ENCODE data around the gene BATF3.

BATF3 gene

GRCh38 chr1:212703991-212704564 lies 4.4 kb upstream of the BATF3 start:
- DNase-seq (ENCODE audit: low read depth): no peak

GRCh38 chr1:212702672-212703071 lies 3.0 kb upstream of the BATF3 start:
- DNase-seq (ENCODE audit: low read depth): no peak

- DNase-seq (ENCODE audit: low read depth): no peak
Observed at GRCh38 chr1:212701910-212702309, 2.3 kb upstream of the BATF3 start.

- no peak for DNase-seq (ENCODE audit: low read depth)
Observed at GRCh38 chr1:212700892-212701819, 1.5 kb upstream of the BATF3 start.

DNA sequence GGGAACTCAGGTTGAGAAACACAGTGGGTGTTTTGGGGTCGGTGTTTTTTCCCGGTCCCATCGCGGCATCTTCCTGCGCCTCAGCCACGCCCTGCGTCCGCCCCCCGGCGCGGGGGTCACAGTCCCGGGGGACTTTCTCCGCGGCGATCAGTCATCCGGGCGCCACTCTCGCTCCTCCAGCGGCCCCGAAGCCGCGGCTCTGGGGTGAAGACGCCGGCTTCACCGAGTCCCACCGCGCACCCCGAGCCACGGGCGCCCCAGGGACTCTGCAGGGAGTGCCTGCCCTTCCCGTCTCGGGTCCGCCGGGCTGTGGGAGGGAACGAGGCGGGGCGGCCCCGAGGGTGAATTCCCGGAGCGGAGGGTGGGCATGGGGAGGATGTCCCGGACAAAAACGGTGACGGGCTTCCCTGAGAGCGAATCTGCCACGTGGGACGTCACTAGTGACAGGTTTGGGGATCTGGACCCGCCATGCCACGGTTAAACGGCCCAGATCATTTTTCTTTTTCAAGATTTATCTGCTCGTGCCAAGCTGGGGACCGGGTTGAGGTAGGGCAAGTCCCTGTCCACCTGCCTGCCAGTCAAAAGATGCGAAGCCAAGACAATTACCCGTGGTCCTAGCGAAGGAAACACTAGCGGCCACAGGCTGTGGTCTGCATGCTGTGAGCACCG lies 717 bp upstream of the BATF3 start:
- no peak for DNase-seq (ENCODE audit: low read depth)

- no peak for DNase-seq (ENCODE audit: low read depth)
Observed at GRCh38 chr1:212699104-212699624, 476 bp downstream of the BATF3 start.

DNA sequence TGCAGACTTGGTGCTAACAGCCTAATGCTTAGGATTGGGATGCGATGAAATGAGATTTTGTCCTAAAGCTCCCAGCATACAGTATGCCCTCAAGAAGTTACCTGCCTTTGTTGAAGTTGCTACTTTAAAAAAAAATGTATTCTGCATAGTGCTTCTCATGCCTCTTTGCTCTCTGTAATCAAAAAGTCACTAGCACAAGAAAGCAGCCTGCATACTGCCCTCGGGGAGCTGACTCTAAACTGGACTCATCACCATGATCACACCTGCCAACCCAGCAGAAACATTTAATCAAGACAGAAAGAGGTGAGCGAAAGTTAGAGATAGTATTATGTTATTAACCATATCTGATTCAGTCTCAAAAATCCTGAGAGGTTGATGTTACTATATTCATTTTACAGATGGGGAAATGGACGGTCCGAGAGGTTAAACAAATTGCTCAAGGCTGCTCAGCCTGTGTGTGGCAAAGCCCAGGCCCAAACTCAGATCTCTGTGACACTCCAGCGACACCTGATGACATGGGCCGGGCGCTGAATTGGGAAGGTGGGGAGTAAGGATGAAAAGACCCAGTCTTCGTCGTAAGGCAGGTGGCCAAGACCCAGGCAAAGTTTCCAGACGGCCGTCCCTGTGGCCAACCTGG lies 1.1 kb downstream of the BATF3 start:
- DNase-seq (ENCODE audit: low read depth): no peak

DNA sequence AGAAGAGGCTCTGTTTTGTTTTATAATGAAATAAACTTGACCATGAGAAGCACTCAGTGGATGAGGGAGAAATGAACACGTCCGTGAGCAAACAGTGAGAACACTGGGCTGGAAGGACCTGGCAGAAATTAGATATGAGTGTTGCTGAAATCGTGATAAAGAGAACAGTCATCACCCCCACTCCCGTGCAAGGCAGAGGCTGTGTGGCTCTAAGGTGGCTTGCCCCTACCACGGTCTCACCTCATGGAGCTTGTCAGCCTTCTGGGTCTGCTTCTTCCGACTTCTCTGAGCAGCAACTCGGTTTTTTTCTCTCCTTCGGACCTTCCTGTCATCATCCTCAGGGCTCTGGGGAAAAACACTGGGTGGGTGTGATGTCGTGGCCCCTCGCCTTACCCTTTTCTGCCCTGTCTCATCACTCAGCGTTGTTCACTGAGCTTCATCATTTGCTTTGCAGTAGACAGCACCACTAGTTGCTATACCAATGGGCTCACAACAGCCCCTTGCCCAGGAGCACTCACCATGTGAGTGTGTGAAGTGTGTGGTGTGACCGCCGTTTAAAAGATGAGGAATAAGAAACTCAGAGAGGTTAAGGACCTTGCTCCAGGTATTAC lies 2.8 kb downstream of the BATF3 start:
- no peak for DNase-seq (ENCODE audit: low read depth)

DNA sequence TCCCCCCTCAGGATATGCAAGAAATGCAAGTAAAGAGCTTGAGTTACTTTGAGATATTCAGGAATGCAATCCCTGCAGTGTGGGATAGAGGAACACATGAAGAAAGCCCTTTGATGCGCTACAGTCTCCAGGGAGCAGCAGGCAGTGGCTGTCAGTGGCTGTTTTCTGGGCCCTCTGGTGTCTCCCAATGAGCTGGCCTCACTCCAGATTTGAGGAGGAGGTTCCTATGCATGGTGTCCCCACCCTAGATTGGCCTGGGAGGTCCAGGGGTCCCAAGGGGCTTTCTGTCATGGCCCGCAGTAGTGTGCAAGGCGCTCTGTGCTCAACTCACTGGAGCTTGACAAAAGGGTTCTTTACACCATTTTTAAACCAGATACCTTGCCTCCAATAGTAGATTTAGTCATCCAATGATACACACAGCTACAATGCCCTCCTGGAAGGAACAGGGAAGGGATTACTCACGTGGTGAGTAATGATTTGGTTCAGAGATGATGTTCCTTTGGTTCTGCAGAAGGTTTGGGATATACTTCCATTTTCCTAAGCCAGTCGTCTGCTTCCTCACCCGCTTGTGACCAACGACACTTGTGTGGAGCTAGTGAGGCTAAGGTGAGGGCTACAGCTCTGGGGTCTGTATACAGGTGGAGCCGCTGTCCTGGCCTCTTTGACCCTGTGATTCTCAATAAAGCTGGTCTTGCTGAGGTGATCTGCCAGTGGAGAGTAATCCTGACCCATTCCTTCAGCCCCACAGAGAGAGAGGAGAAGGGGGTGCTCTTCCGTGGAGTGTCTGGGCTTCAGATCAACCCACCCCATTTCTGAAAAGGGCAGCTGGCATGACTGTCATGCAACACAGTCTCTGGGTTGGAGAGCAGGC lies 6.6 kb downstream of the BATF3 start:
- no peak for DNase-seq (ENCODE audit: low read depth)

DNA sequence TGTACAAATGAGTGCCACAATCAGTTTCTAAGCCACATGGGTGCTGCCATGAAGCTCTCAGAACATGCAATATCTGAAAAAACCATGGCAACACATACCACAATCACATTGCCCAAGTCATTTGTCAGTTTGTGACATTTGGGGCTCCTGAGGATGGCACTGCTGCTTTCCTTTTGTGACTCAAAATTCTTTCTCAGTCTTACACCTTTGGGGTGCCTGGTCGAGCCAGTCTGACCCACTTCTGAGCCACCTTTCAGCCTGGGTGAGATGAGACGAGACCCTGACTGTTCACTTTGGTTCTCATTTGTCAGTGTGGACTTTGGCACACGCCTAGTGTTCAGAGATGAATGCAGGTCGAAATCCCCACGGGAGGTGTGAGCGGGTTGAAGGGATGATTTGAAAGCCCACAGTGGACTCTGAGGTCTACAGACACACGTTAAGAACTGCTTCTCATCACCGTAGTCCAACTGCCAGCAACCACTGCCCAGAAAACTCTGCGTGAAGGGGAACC lies 8.0 kb downstream of the BATF3 start:
- no peak for DNase-seq (ENCODE audit: low read depth)

GRCh38 chr1:212690816-212691403 lies 8.7 kb downstream of the BATF3 start:
- DNase-seq (ENCODE audit: low read depth): no peak

GRCh38 chr1:212689758-212690529 lies 9.7 kb downstream of the BATF3 start:
- no peak for DNase-seq (ENCODE audit: low read depth)

- no peak for DNase-seq (ENCODE audit: low read depth)
Observed at GRCh38 chr1:212689196-212689725, 10.4 kb downstream of the BATF3 start.

GRCh38 chr1:212688341-212689047 lies 11.1 kb downstream of the BATF3 start:
- no peak for DNase-seq (ENCODE audit: low read depth)

GRCh38 chr1:212687811-212688210 lies 11.8 kb downstream of the BATF3 start:
- no peak for DNase-seq (ENCODE audit: low read depth)

GRCh38 chr1:212686591-212686990 lies 13.0 kb downstream of the BATF3 start:
- DNase-seq (ENCODE audit: low read depth): no peak

DNA sequence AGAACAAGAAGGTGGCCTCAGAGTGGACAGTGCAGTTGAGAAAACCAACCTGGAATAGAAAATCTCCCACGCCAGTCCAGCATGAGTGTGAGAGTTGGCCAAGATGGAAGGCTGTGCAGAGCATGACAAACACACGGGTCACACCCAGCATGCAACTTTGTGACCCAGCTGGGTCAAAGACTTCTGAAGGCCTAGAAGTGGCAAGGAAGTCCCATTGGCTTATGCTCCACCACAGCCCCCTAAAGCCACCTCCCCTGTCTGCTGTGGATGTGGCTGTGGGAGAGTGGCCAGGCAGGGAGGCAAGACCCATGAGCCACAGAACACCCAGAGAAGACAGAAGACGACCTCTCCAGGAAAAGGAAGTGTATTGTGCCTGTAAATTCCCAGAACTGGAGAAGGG lies 13.6 kb downstream of the BATF3 start:
- no peak for DNase-seq (ENCODE audit: low read depth)

DNA sequence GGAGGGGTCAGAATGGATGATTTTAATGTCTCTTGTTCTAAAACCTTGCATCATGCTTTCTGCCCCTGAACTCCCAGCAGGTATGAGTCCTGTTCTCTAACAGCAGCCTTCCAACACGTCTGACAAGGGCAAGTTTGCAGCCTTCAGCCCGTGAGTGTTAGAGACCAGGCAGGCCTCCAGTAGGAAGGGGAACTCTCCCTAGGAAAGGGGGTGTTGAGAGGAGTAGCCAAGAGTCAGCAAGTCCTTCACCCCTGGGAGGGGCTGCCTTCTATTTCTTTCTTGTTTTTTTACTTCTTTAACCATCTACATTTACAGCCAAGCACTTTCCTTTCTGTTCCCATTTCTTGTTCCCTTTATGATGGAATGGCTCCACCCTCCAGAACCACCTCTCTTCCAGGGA lies 14.2 kb downstream of the BATF3 start:
- no peak for DNase-seq (ENCODE audit: low read depth)

All from GM04503 (cell line).